GM12878 (cell line): ENCODE measurements around the gene ZPBP. TPM values are rescaled to one million over a fixed set of nuclear protein-coding genes. Genes with fewer than 3 reads are reported as not detected.

Experiments
- ATAC-seq: fragments of 200-7000 bp; cut with Tn5 transposase; 3 replicates; pipeline ENCODE4 v1.9.1; 2020; ENCODE audit warnings: mild to moderate bottlenecking, moderate library complexity
- BruUV-seq: library from RNA; stranded (reverse); fragments of 400-500 nt; replicated peaks from 2 replicates; lab custom pipeline; 2021; lab: Mats Ljungman, UMichigan
- CTCF ChIA-PET: fragments of 300-600 bp; sonication (Branson Sonifier 250); formaldehyde crosslinking; extraction: SDS; loops from one replicate; lab custom pipeline; 2021; ENCODE audit warnings: inconsistent platforms; lab: Yijun Ruan, JAX
- POLR2A ChIA-PET: fragments of 350-600 bp; formaldehyde crosslinking; extraction: SDS; loops from one replicate; lab custom pipeline; 2021; ENCODE audit warnings: inconsistent platforms; lab: Charles Lee
- RAD21 ChIA-PET: fragments of 300-600 bp; sonication (Branson Sonifier 250); formaldehyde crosslinking; loops from one replicate; lab custom pipeline; 2023; ENCODE audit warnings: antibody characterized with exemption; ENCODE audit not compliant: unreplicated experiment; lab: Charles Lee
- SMC1A ChIA-PET: fragments of 300-600 bp; sonication (Branson Sonifier 250); formaldehyde crosslinking; loops from one replicate; lab custom pipeline; 2023; ENCODE audit not compliant: unreplicated experiment, uncharacterized antibody; lab: Charles Lee
- DNase-seq: peaks from one replicate; pipeline ENCODE4 v3.0.0-alpha.2; 2011; ENCODE audit warnings: low read depth, low spot score
- FAIRE-seq: peaks from 3 replicates; lab custom pipeline; 2011; peaks lifted over from hg19 to GRCh38; lab: Jason Lieb, UNC
- H2AFZ ChIP-seq: 2 replicates; pipeline ENCODE4 v1.6.0; 2011; ENCODE audit warnings: low read depth, low read length, control low read depth; ENCODE audit not compliant: control insufficient read depth
- H3K27ac ChIP-seq: 2 replicates; pipeline ENCODE4 v1.5.1; 2011; ENCODE audit warnings: control low read depth; ENCODE audit not compliant: control insufficient read depth, insufficient read depth
- H3K27me3 ChIP-seq, 2 experiments: replicated peaks in 1 of 2; 2 replicates each; pipeline versions ENCODE4 v1.6.0 to v1.6.1; 2011; ENCODE audit warnings: low read length in 1 of 2; ENCODE audit not compliant: control insufficient read depth in 2 of 2, insufficient read depth in 2 of 2
- H3K36me3 ChIP-seq, 2 experiments: 2 replicates each; pipeline ENCODE4 v1.5.1; 2011; ENCODE audit warnings: low read length in 1 of 2; ENCODE audit not compliant: control insufficient read depth in 2 of 2, insufficient read depth in 2 of 2
- H3K4me1 ChIP-seq: 2 replicates; pipeline ENCODE4 v1.6.1; 2011; ENCODE audit warnings: mild to moderate bottlenecking, low read length, moderate library complexity, mixed read lengths; ENCODE audit not compliant: control insufficient read depth, insufficient read depth
- H3K4me2 ChIP-seq: 2 replicates; pipeline ENCODE4 v1.6.0; 2011; ENCODE audit warnings: control low read depth; ENCODE audit not compliant: control insufficient read depth, insufficient read depth
- H3K4me3 ChIP-seq: fragments of 200-600 bp; sonication (generic); 2 replicates; pipeline ENCODE4 v1.5.1; 2016
- H3K79me2 ChIP-seq: 2 replicates; pipeline ENCODE4 v1.6.0; 2011; ENCODE audit warnings: low read length; ENCODE audit not compliant: control insufficient read depth, insufficient read depth
- H3K9ac ChIP-seq: 2 replicates; pipeline ENCODE4 v1.8.0; 2011; ENCODE audit warnings: low read length, control low read depth, mixed read lengths; ENCODE audit not compliant: control insufficient read depth, insufficient read depth
- H3K9me3 ChIP-seq: replicated peaks from 3 replicates; pipeline ENCODE4 v1.5.1; 2011; ENCODE audit warnings: mild to moderate bottlenecking, low read length; ENCODE audit not compliant: control insufficient read depth, insufficient read depth
- H4K20me1 ChIP-seq: 2 replicates; pipeline ENCODE4 v1.6.0; 2011; ENCODE audit not compliant: control insufficient read depth, insufficient read depth
- BMI1 ChIP-seq: fragments of 450-650 bp; IDR thresholded peaks from 2 replicates; pipeline ENCODE4 v1.6.1; 2016; ENCODE audit warnings: mild to moderate bottlenecking, moderate library complexity, borderline replicate concordance
- EED ChIP-seq: sonication (generic); IDR thresholded peaks from 2 replicates; pipeline ENCODE4 v1.6.1; 2016; ENCODE audit warnings: antibody characterized with exemption, low read depth
- EP300 ChIP-seq, 2 experiments: fragments of 150-350 bp in 1 of 2; IDR thresholded peaks; 2 replicates each; pipeline ENCODE4 v1.6.1; 2011 to 2012; ENCODE audit warnings: low read depth in 2 of 2, low read length in 2 of 2, borderline replicate concordance in 1 of 2, improper control_type of control experiment in 1 of 2, inconsistent platforms in 1 of 2; ENCODE audit not compliant: control insufficient read depth in 1 of 2
- ESRRA ChIP-seq: IDR thresholded peaks from 2 replicates; pipeline ENCODE4 v1.6.1; 2012; ENCODE audit warnings: mild to moderate bottlenecking, low read length, improper control_type of control experiment
- FOXK2 ChIP-seq: fragments of 450-650 bp; IDR thresholded peaks from 2 replicates; pipeline ENCODE4 v1.6.1; 2017; ENCODE audit warnings: mild to moderate bottlenecking, moderate library complexity
- HCFC1 ChIP-seq: fragments of 150-350 bp; IDR thresholded peaks from 2 replicates; pipeline ENCODE4 v1.6.1; 2014; ENCODE audit warnings: low read length
- IKZF2 ChIP-seq, 2 experiments: fragments of 450-650 bp; IDR thresholded peaks; 2 replicates each; pipeline ENCODE4 v1.6.1; 2017; ENCODE audit warnings: mild to moderate bottlenecking in 2 of 2, moderate library complexity in 2 of 2
- IRF3 ChIP-seq: fragments of 450-650 bp; IDR thresholded peaks from 2 replicates; pipeline ENCODE4 v1.6.1; 2014; ENCODE audit warnings: mild to moderate bottlenecking
- PKNOX1 ChIP-seq: fragments of 450-650 bp; IDR thresholded peaks from 2 replicates; pipeline ENCODE4 v1.6.1; 2016; ENCODE audit warnings: mild to moderate bottlenecking
- POLR2A ChIP-seq: IDR thresholded peaks from 2 replicates; pipeline ENCODE4 v1.6.1; 2011; ENCODE audit warnings: low read depth, mild to moderate bottlenecking, low read length
- SREBF2 ChIP-seq: IDR thresholded peaks from 2 replicates; pipeline ENCODE4 v1.6.1; 2012; ENCODE audit warnings: mild to moderate bottlenecking, low read length
- TCF3 ChIP-seq: IDR thresholded peaks from 2 replicates; pipeline ENCODE4 v1.6.1; 2012; ENCODE audit warnings: low read depth, mild to moderate bottlenecking, low read length, borderline replicate concordance; ENCODE audit not compliant: insufficient read depth
- ZNF24 ChIP-seq: fragments of 450-650 bp; IDR thresholded peaks from 2 replicates; pipeline ENCODE4 v1.6.1; 2017; ENCODE audit warnings: antibody characterized with exemption, mild to moderate bottlenecking
- WGBS: methylation state at CpG from one replicate; pipeline ENCODE4 v1.1.6; 2016; ENCODE audit warnings: low lambda C conversion rate; ENCODE audit not compliant: insufficient replicate concordance, insufficient coverage; ENCODE audit errors: missing lambda C conversion rate; 5-methylcytosine and 5-hydroxymethylcytosine counted together
- in situ Hi-C: fragments of 300-500 bp; cut with MboI; formaldehyde crosslinking; loops from 9 replicates; pipeline ENCODE4 v1.14.3; 2018; ENCODE audit warnings: mixed read lengths
- intact Hi-C: fragments of 100-400 bp; cut with micrococcal nuclease; formaldehyde crosslinking; loops from one replicate; pipeline ENCODE4 v1.14.2; 2022; ENCODE audit not compliant: unreplicated experiment
- polyA plus RNA-seq, 11 experiments: library from polyadenylated mRNA; depleted of rRNA in 4 of 11; unstranded in 6 of 11; stranded (reverse) in 5 of 11; fragments of >200 nt; fragmentation: Nextera tagmentation in 4 of 11; fragmentation: Illumina TruSeq in 1 of 11; extraction: Ambion mirVana in 4 of 11; extraction: Trizol in 1 of 11; gene quantifications; 1 replicate in 1 of 11; 2 replicates in 10 of 11; pipeline versions ENCODE4 v1.2.1 to v1.2.3, GENCODE V29; 2011 to 2016; ENCODE audit warnings: inconsistent platforms in 2 of 11, missing spikeins in 2 of 11, low read depth in 1 of 11
- total RNA-seq, 4 experiments: library from RNA; depleted of rRNA in 3 of 4; stranded (reverse); fragments of >200 nt in 3 of 4; fragmentation: Illumina TruSeq in 1 of 4; extraction: Trizol in 1 of 4; gene quantifications; 2 replicates each; pipeline versions ENCODE4 v1.2.1 to v1.2.3, GENCODE V29; 2013 to 2021
- TF ChIP-seq, protein P1 (sequence below): IDR thresholded peaks from 2 replicates; pipeline ENCODE4 v1.6.1; 2011; ENCODE audit warnings: borderline replicate concordance, low read depth, mild to moderate bottlenecking, moderate library complexity, mixed read lengths, low read length; ENCODE audit not compliant: insufficient read depth; ENCODE audit errors: extremely low read length
- TF ChIP-seq, protein P2 (sequence below): fragments of 450-650 bp; IDR thresholded peaks from 2 replicates; pipeline ENCODE4 v1.6.1; 2017; ENCODE audit warnings: low read depth, mild to moderate bottlenecking, moderate library complexity

Gene ZPBP
- total and polyA plus RNA-seq, 10 of the 15 experiments (the other 5 are each of a cell fraction or from before 2014, with no cell fraction given): not detected

GRCh38 chr7:50022451-50022850, 70.6 kb downstream of the ZPBP start:
- Histone ChIP-seq H3K9me3 (no peaks in the 10 kb centered on the region), H2AFZ (no peak overlapping the region), H3K36me3 (no peaks in the 10 kb centered on the region), H3K27ac (no peak overlapping the region), H3K27me3 (no peaks in the 10 kb centered on the region), H3K9ac (no peak overlapping the region), H3K4me1 (no peaks in the 10 kb centered on the region), H3K4me3 (no peak overlapping the region), H3K4me2 (no peak overlapping the region), H3K79me2 (no peaks in the 10 kb centered on the region), H4K20me1 (no peaks in the 10 kb centered on the region)
- CTCF ChIA-PET: no interaction called here
- in situ Hi-C loops (no loop called here), intact Hi-C loops (no loop called here)
- RAD21 ChIA-PET: no interaction called here
- ATAC-seq: peak; percentile 16; the same call in 1 of the 3 replicates
- POLR2A ChIA-PET: no interaction called here
- TF ChIP-seq EP300 (IDR thresholded peaks at IDR 0.05; ENCODE audit: borderline replicate concordance in 1 of 2, control insufficient read depth in 1 of 2, low read depth in 2 of 2, low read length in 2 of 2) (no peak), TCF3 (no peak), BMI1 (no peak), FOXK2 (no peak), POLR2A (no peak), PKNOX1 (no peak), IRF3 (no peak), EED (no peak), IKZF2 (IDR thresholded peaks at IDR 0.05) (no peak), ZNF24 (no peak), ESRRA (no peak), SREBF2 (no peak), HCFC1 (no peak)
- TF ChIP-seq, protein P1, sequence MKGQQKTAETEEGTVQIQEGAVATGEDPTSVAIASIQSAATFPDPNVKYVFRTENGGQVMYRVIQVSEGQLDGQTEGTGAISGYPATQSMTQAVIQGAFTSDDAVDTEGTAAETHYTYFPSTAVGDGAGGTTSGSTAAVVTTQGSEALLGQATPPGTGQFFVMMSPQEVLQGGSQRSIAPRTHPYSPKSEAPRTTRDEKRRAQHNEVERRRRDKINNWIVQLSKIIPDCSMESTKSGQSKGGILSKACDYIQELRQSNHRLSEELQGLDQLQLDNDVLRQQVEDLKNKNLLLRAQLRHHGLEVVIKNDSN: no peak
- TF ChIP-seq, protein P2, sequence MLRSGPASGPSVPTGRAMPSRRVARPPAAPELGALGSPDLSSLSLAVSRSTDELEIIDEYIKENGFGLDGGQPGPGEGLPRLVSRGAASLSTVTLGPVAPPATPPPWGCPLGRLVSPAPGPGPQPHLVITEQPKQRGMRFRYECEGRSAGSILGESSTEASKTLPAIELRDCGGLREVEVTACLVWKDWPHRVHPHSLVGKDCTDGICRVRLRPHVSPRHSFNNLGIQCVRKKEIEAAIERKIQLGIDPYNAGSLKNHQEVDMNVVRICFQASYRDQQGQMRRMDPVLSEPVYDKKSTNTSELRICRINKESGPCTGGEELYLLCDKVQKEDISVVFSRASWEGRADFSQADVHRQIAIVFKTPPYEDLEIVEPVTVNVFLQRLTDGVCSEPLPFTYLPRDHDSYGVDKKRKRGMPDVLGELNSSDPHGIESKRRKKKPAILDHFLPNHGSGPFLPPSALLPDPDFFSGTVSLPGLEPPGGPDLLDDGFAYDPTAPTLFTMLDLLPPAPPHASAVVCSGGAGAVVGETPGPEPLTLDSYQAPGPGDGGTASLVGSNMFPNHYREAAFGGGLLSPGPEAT: no peak
- SMC1A ChIA-PET: interaction anchor here (0.9 to 1.0 kb wide), 2 partner anchors 10 to 844 kb away, joined by 3 to 4 read pairs; no protein-coding TSS in a partner anchor
- no peak for FAIRE-seq
- no peak for DNase-seq
- 15% methylated on average over 3 of the region's 3 CpGs for WGBS
- no TSS peak for BruUV-seq
